GM11168 (cell line): ENCODE data around the gene SGO2.
"Not testable (repeated sequence)": the region's sequence is repeated elsewhere in the genome, so short reads cannot be mapped to it uniquely, and the experiment has no call there.

Experiments used
- in situ Hi-C: fragments of 300-500 bp; cut with MboI; formaldehyde crosslinking; loops from one replicate; pipeline ENCODE4 v1.12.0; 2022; ENCODE audit warnings: low sequenced_read_pairs; ENCODE audit not compliant: unreplicated experiment

The SGO2 gene

GRCh38 chr2:200617156-200618053 lies 91.4 kb downstream of the SGO2 start:
- in situ Hi-C loops: no loop called here

DNA sequence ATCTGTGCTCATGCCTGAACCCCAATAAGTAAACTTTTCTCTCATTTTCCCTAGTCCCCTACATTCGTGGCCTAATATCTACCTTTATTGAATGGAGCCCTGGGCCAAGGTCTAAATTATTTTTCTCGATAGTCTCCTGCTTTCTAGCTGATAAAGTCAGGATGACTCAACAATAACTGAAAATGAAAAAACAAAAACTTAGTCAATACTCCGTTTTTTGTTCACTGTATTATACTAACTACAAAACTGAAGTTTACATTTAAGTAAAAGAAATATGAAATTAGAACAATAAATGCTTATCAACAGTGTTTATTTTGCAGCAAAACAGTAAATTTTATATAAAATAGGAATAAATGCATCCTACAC lies 92.0 kb downstream of the SGO2 start:
- in situ Hi-C loops: no loop called here

GRCh38 chr2:200618590-200619021 lies 92.6 kb downstream of the SGO2 start:
- in situ Hi-C loops: no loop called here

GRCh38 chr2:200619279-200619678 lies 93.3 kb downstream of the SGO2 start:
- in situ Hi-C loops: no loop called here

DNA sequence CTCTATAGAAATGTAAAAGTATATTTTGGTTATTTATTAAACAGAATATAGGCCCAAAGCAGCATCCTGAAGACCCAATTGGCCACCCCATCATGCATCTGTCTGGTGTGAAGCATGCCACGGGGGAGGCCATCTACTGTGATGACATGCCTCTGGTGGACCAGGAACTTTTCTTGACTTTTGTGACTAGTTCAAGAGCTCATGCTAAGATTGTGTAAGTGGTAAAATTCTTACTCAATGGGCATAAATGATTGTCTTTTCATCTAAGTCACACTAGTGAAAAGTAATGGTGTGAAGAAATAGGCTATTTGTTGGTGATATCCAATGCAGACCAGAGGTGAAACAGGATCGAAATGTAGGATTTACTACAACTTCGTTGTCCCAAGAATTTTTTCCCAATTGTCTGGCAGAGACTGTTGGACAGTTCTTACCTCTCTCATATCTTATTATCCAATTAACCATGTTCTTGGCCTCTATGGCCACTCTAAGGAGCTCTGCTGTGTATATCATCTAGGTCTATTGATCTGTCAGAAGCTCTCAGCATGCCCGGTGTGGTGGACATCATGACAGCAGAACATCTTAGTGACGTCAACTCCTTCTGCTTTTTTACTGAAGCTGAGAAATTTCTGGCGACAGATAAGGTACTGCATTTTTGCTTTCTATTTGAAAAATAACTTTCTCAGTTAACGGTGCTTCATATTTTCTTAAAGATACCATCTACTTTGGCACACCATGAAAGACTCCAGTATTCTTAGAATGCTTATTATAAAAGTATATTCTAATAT lies 94.8 kb downstream of the SGO2 start:
- in situ Hi-C loops: no loop called here

DNA sequence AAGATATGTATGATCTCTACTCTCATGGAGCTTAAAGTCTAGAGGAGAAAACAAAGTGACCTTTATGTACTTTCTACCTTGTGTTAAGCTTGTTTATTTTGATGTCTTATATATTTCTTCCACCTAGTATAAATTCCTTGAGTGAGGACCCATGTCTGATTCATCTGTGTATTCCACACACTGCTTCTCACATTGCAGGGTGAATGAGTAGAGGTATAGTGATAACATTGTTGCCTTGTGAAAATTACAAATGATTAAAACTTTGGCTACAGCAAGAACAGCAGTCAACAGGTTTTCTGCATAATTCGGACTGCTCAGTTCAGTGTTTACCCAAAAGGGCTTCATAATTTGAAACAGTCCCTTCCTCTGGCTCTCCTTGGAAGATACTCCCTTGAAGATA lies 96.1 kb downstream of the SGO2 start:
- in situ Hi-C loops: no loop called here

DNA sequence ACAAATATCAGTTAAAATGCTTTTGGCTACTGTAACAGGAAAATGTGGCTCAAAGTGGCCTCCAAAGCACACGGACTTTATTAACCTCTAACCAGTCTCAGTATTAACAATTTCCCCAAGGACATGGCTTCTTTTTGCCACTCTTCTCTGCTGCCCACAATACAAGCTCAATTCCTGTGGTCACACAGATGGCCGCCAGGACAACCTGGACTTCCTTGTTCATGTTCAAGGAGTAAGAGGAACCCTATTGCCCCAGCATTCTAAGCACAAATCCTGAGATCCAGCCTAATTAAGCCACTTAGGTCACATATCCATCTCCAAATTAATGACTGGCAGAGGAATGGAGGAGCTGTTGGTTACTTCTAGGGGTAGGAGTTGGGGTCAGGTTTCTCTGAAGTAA lies 98.0 kb downstream of the SGO2 start:
- in situ Hi-C loops: no loop called here

DNA sequence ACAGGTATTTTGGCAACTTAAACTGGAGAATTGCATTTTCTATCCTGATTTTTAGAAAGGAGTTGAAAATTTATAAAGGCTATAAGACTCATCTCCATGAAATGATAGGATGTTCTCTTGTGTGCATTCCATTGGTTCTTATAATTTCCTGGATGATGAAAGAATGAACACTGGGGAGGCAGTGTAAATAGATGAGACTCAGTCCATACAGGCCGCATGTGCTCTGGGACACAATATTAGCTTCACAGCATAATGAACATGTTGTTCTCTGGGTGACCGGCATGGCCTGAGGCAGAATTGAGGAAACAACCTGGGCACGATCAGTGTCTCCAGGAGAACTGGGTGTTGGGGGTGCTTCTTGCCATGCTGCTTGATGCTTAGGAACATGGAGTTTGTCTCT lies 98.7 kb downstream of the SGO2 start:
- in situ Hi-C loops: no loop called here

- in situ Hi-C loops: no loop called here
These were observed 99.3 kb downstream of the SGO2 start for GRCh38 chr2:200625282-200625681.

DNA sequence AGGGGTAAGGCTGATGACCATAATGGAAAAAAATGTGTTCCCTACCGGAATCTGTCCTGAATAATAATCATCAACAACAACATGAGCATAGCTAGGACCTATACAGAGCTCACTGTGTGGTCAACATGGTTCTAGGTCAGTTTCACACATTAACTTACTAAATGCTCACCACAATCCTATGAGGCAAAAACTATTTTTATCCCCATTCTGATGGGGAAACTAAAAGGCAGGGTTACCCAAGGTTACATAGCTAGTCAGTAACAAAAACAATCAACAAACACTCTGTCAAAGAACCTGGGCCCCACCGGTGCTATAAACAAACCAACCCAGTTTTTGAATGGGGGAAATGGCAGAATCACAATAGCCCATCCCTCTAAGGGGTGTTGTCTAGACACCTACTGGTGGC lies 100.0 kb downstream of the SGO2 start:
- in situ Hi-C loops: no loop called here

- in situ Hi-C loops: no loop called here
These were observed 101.2 kb downstream of the SGO2 start for GRCh38 chr2:200627110-200627770.

- in situ Hi-C loops: not testable (repeated sequence)
These were observed 102.5 kb downstream of the SGO2 start for GRCh38 chr2:200628461-200628860.

- in situ Hi-C loops: no loop called here
These were observed 105.3 kb downstream of the SGO2 start for GRCh38 chr2:200631287-200631686.
